HEK293 (cell line): ENCODE data around the gene ISG15.
"Not testable (repeated sequence)": the region's sequence is repeated elsewhere in the genome, so short reads cannot be mapped to it uniquely, and the experiment has no call there.

ENCODE experiments used
- CTCF ChIA-PET: fragments of 350-600 bp; formaldehyde crosslinking; extraction: SDS; loops from one replicate; lab custom pipeline; 2021; ENCODE audit warnings: antibody characterized with exemption; lab: Yijun Ruan, JAX
- POLR2A ChIA-PET: fragments of 300-600 bp; formaldehyde crosslinking; extraction: SDS; loops from one replicate; lab custom pipeline; 2020; ENCODE audit warnings: antibody characterized with exemption, inconsistent platforms; lab: Yijun Ruan, JAX
- H3K27ac ChIP-seq: fragments of 200-500 bp; sonication (Bioruptor generic); 2 replicates; pipeline ENCODE4 v1.5.1; 2014; ENCODE audit warnings: low read depth, low read length, control low read depth, inconsistent platforms; ENCODE audit errors: extremely low read depth
- H3K36me3 ChIP-seq, 2 experiments: fragments of 200-500 bp in 1 of 2; sonication (Bioruptor generic) in 1 of 2; 1 replicate in 1 of 2; 2 replicates in 1 of 2; pipeline ENCODE4 v1.5.1; 2014 to 2017; ENCODE audit warnings: inconsistent platforms in 2 of 2, low read length in 2 of 2; ENCODE audit not compliant: control insufficient read depth in 2 of 2, insufficient read depth in 1 of 2
- H3K4me1 ChIP-seq: fragments of 200-500 bp; sonication (Bioruptor generic); 2 replicates; pipeline ENCODE4 v1.5.1; 2014; ENCODE audit warnings: mild to moderate bottlenecking, low read length, inconsistent platforms; ENCODE audit not compliant: control insufficient read depth, insufficient read depth
- H3K4me3 ChIP-seq: 2 replicates; pipeline ENCODE4 v1.5.1; 2011; ENCODE audit warnings: low read depth, mild to moderate bottlenecking, control low read depth, low read length, moderate library complexity
- H3K9me3 ChIP-seq: fragments of 200-500 bp; sonication (Bioruptor generic); 2 replicates; pipeline ENCODE4 v1.5.1; 2014; ENCODE audit warnings: low read depth, low read length, inconsistent platforms; ENCODE audit not compliant: control insufficient read depth, insufficient read depth
- BCL11B ChIP-seq: fragments of 450-650 bp; formaldehyde crosslinking; IDR thresholded peaks from 2 replicates; pipeline ENCODE4 v1.5.1; 2016; ENCODE audit warnings: low read depth, missing biosample characterization, missing genetic modification characterization
- BCL6B ChIP-seq: fragments of 450-650 bp; formaldehyde crosslinking; IDR thresholded peaks from 2 replicates; pipeline ENCODE4 v1.5.1; 2017; ENCODE audit warnings: missing biosample characterization, missing genetic modification characterization
- GFI1B ChIP-seq: fragments of 450-650 bp; formaldehyde crosslinking; IDR thresholded peaks from 2 replicates; pipeline ENCODE4 v1.5.1; 2016; ENCODE audit warnings: missing biosample characterization, missing genetic modification characterization
- KLF1 ChIP-seq: fragments of 450-650 bp; formaldehyde crosslinking; IDR thresholded peaks from 2 replicates; pipeline ENCODE4 v1.5.1; 2016; ENCODE audit warnings: missing biosample characterization, missing genetic modification characterization
- SETDB1 ChIP-seq: IDR thresholded peaks from one replicate; pipeline ENCODE4 v1.6.1; 2017; ENCODE audit warnings: mild to moderate bottlenecking, low read length, moderate library complexity, mixed read lengths; ENCODE audit not compliant: insufficient read length
- SP7 ChIP-seq: fragments of 450-650 bp; formaldehyde crosslinking; IDR thresholded peaks from 2 replicates; pipeline ENCODE4 v1.5.1; 2016; ENCODE audit warnings: missing biosample characterization, missing genetic modification characterization
- ZBTB49 ChIP-seq: fragments of 450-650 bp; formaldehyde crosslinking; IDR thresholded peaks from 2 replicates; pipeline ENCODE4 v1.5.1; 2016; ENCODE audit warnings: missing biosample characterization, missing genetic modification characterization, low read depth
- ZNF146 ChIP-seq: fragments of 450-650 bp; formaldehyde crosslinking; IDR thresholded peaks from 2 replicates; pipeline ENCODE4 v1.5.1; 2016; ENCODE audit warnings: missing biosample characterization, missing genetic modification characterization
- ZNF16 ChIP-seq: fragments of 450-650 bp; formaldehyde crosslinking; IDR thresholded peaks from 2 replicates; pipeline ENCODE4 v1.5.1; 2016; ENCODE audit warnings: low read depth, missing biosample characterization, missing genetic modification characterization
- ZNF174 ChIP-seq: fragments of 450-650 bp; formaldehyde crosslinking; IDR thresholded peaks from 2 replicates; pipeline ENCODE4 v1.5.0; 2017; ENCODE audit warnings: missing biosample characterization, mild to moderate bottlenecking, missing genetic modification characterization
- ZNF24 ChIP-seq: fragments of 450-650 bp; formaldehyde crosslinking; IDR thresholded peaks from 2 replicates; pipeline ENCODE4 v1.5.1; 2016; ENCODE audit warnings: missing biosample characterization, missing genetic modification characterization
- ZNF292 ChIP-seq: fragments of 450-650 bp; formaldehyde crosslinking; IDR thresholded peaks from 2 replicates; pipeline ENCODE4 v1.5.1; 2016; ENCODE audit warnings: low read depth, missing biosample characterization, missing genetic modification characterization, borderline replicate concordance
- ZNF341 ChIP-seq: fragments of 450-650 bp; formaldehyde crosslinking; IDR thresholded peaks from 2 replicates; pipeline ENCODE4; 2016; ENCODE audit warnings: low read depth, missing biosample characterization, missing genetic modification characterization
- ZNF426 ChIP-seq: fragments of 450-650 bp; formaldehyde crosslinking; IDR thresholded peaks from 2 replicates; pipeline ENCODE4 v1.5.1; 2017; ENCODE audit warnings: missing biosample characterization, missing genetic modification characterization, mild to moderate bottlenecking, inconsistent platforms, moderate library complexity
- ZNF585B ChIP-seq: fragments of 450-650 bp; formaldehyde crosslinking; IDR thresholded peaks from 2 replicates; pipeline ENCODE4 v1.5.1; 2016; ENCODE audit warnings: missing biosample characterization, missing genetic modification characterization
- ZNF629 ChIP-seq: fragments of 450-650 bp; formaldehyde crosslinking; IDR thresholded peaks from 2 replicates; pipeline ENCODE4 v1.5.1; 2017; ENCODE audit warnings: missing biosample characterization, missing genetic modification characterization
- ZNF660 ChIP-seq: fragments of 450-650 bp; IDR thresholded peaks from 2 replicates; pipeline ENCODE4 v1.5.1; 2018; ENCODE audit warnings: missing biosample characterization, mild to moderate bottlenecking, missing genetic modification characterization
- ZSCAN5A ChIP-seq: fragments of 450-650 bp; formaldehyde crosslinking; IDR thresholded peaks from 2 replicates; pipeline ENCODE4 v1.5.1; 2016; ENCODE audit warnings: missing biosample characterization, missing genetic modification characterization
- ZXDB ChIP-seq: fragments of 450-650 bp; formaldehyde crosslinking; IDR thresholded peaks from 2 replicates; pipeline ENCODE4 v1.5.1; 2016; ENCODE audit warnings: missing biosample characterization, missing genetic modification characterization

The ISG15 gene

GRCh38 chr1:1006305-1007159 lies 6.8 kb upstream of the ISG15 start:
- H3K9me3 ChIP-seq: no peaks in the 10 kb centered on the region
- POLR2A ChIA-PET: interaction anchor here (1.1 to 1.3 kb wide), 3 partner anchors 9 to 44 kb away, joined by 3 read pairs; partner anchors contain the start of gene AGRN
- H3K4me3 ChIP-seq: no peak overlapping the region
- H3K36me3 ChIP-seq: peaks cover 3 to 21% of the 10 kb centered on the region in 2 experiments; a peak in 2 of 3 replicates
- H3K27ac ChIP-seq: no peak overlapping the region
- no peaks in the 10 kb centered on the region for H3K4me1 ChIP-seq
- CTCF ChIA-PET: interaction anchor here (0.6 to 1.1 kb wide), 5 partner anchors 9 to 94 kb away, joined by 3 to 5 read pairs (median 4); partner anchors contain the start of gene AGRN
- no peak for TF ChIP-seq BCL6B (tag by site-specific recombination)
- peak; percentile 8; the same call in 1 of the 2 replicates for TF ChIP-seq ZNF341 (tag by site-specific recombination)
- TF ChIP-seq ZNF24: no peak
- 0 out of 2 replicates have a peak, but pooled peaks have one; percentile 9 for TF ChIP-seq ZNF660 (tag by site-specific recombination)
- peak; percentile 17; the same call in 1 of the 2 replicates for TF ChIP-seq KLF1 (tag by site-specific recombination)
- TF ChIP-seq ZNF629 (tag by site-specific recombination): 0 out of 2 replicates have a peak, but pooled peaks have one; percentile 28
- no peak for TF ChIP-seq ZBTB49 (tag by site-specific recombination)
- TF ChIP-seq ZXDB (tag by site-specific recombination): peak; percentile 30; the same call in 1 of the 2 replicates
- no peak for TF ChIP-seq ZSCAN5A

- POLR2A ChIA-PET, H3K9me3 ChIP-seq, H3K4me3 ChIP-seq, H3K27ac ChIP-seq, H3K36me3 ChIP-seq, H3K4me1 ChIP-seq: not testable (repeated sequence)
- CTCF ChIA-PET: interaction anchor here (0.6 kb wide), 1 partner anchor 360 kb away, joined by 3 read pairs; no protein-coding TSS in a partner anchor
Measured at GRCh38 chr1:1010131-1010530, 3.2 kb upstream of the ISG15 start.

GRCh38 chr1:1011396-1011949 lies 1.8 kb upstream of the ISG15 start:
- CTCF ChIA-PET: no interaction called here
- Histone ChIP-seq H3K27ac (no peak overlapping the region), H3K9me3 (no peaks in the 10 kb centered on the region), H3K36me3 (peaks cover 3 to 4% of the 10 kb centered on the region in 2 experiments; a peak in 2 of 3 replicates), H3K4me1 (no peaks in the 10 kb centered on the region), H3K4me3 (no peak overlapping the region)
- POLR2A ChIA-PET: no interaction called here
- TF ChIP-seq BCL6B (tag by site-specific recombination) (no peak), ZNF426 (tag by site-specific recombination) (no peak), ZNF292 (tag by site-specific recombination) (no peak), ZNF174 (no peak), ZNF146 (tag by site-specific recombination) (peak; percentile 100), SP7 (tag by site-specific recombination) (no peak), SETDB1 (no peak), BCL11B (tag by site-specific recombination) (no peak), GFI1B (no peak), ZNF585B (tag by site-specific recombination) (no peak), ZNF16 (tag by site-specific recombination) (no peak)
